Measurements from ENCODE around the gene GRIA4. TPM values are rescaled to one million over a fixed set of nuclear protein-coding genes. Genes with fewer than 3 reads are reported as not detected.

The GRIA4 gene
- total and polyA plus RNA-seq, 2 donors (not counting 1 experiment from before 2014, with no cell fraction given): 0.15 to 0.50 TPM

- H3K4me1 ChIP-seq (ENCODE audit: control insufficient read depth, extremely low read depth, insufficient read depth, low read length): no peaks in the 10 kb centered on the region
- H4K20me1 ChIP-seq (ENCODE audit: control insufficient read depth, extremely low read depth, insufficient read depth, low read length): no peaks in the 10 kb centered on the region
- peaks cover 3% of the 10 kb centered on the region for H3K36me3 ChIP-seq (ENCODE audit: control insufficient read depth, insufficient read depth, low read length)
- no peaks in the 10 kb centered on the region for H3K9me3 ChIP-seq (ENCODE audit: control insufficient read depth, insufficient read depth, low read depth, low read length)
- TF ChIP-seq CTCF (conservative IDR thresholded peaks at IDR 0.05 in 1 of 2, IDR thresholded peaks at IDR 0.05 in 1 of 2; ENCODE audit: low read depth in 1 of 2, low read length in 2 of 2): no peak
- no peak for TF ChIP-seq EZH2 (IDR thresholded peaks at IDR 0.05; ENCODE audit: low read length, missing control alignments)
- no peak overlapping the region for H3K9ac ChIP-seq (ENCODE audit: insufficient read depth, low read length)
- no peaks in the 10 kb centered on the region for H3K27me3 ChIP-seq (ENCODE audit: control insufficient read depth, insufficient read depth, low read length)
- H3K4me3 ChIP-seq (replicated peaks in 1 of 4; ENCODE audit: control extremely low read depth in 1 of 4, insufficient read depth in 1 of 4, low read depth in 3 of 4, low read length in 4 of 4): no peak overlapping the region
- no peak overlapping the region for H3K4me2 ChIP-seq (ENCODE audit: extremely low read depth, insufficient read depth, low read length)
- peaks cover 8% of the 10 kb centered on the region for H3K79me2 ChIP-seq (ENCODE audit: control insufficient read depth, insufficient read depth, low read length)
- peak in 1 of 2 donors; percentile 27 for DNase-seq (ENCODE audit: low read depth in 2 of 2)
- H2AFZ ChIP-seq (ENCODE audit: low read length): no peak overlapping the region
- H3K27ac ChIP-seq (ENCODE audit: insufficient read depth, low read length): no peak overlapping the region
Measured at GRCh38 chr11:106011481-106011880, 401.6 kb downstream of the GRIA4 start.

GRCh38 chr11:106012744-106013143 is 402.9 kb downstream of the GRIA4 start:
- Histone ChIP-seq H2AFZ (ENCODE audit: low read length) (no peak overlapping the region), H3K9me3 (ENCODE audit: control insufficient read depth, insufficient read depth, low read depth, low read length) (no peaks in the 10 kb centered on the region), H3K27me3 (ENCODE audit: control insufficient read depth, insufficient read depth, low read length) (no peaks in the 10 kb centered on the region), H3K4me2 (ENCODE audit: extremely low read depth, insufficient read depth, low read length) (no peak overlapping the region), H3K36me3 (ENCODE audit: control insufficient read depth, insufficient read depth, low read length) (peaks cover 3% of the 10 kb centered on the region), H3K27ac (ENCODE audit: insufficient read depth, low read length) (peak overlapping the region; percentile 43), H3K9ac (ENCODE audit: insufficient read depth, low read length) (no peak overlapping the region), H3K79me2 (ENCODE audit: control insufficient read depth, insufficient read depth, low read length) (peaks cover 11% of the 10 kb centered on the region), H4K20me1 (ENCODE audit: control insufficient read depth, extremely low read depth, insufficient read depth, low read length) (no peaks in the 10 kb centered on the region), H3K4me1 (ENCODE audit: control insufficient read depth, extremely low read depth, insufficient read depth, low read length) (no peaks in the 10 kb centered on the region), H3K4me3 (replicated peaks in 1 of 4; ENCODE audit: control extremely low read depth in 1 of 4, insufficient read depth in 1 of 4, low read depth in 3 of 4, low read length in 4 of 4) (no peak overlapping the region)
- TF ChIP-seq EZH2 (IDR thresholded peaks at IDR 0.05; ENCODE audit: low read length, missing control alignments): no peak
- no peak for TF ChIP-seq CTCF (conservative IDR thresholded peaks at IDR 0.05 in 1 of 2, IDR thresholded peaks at IDR 0.05 in 1 of 2; ENCODE audit: low read depth in 1 of 2, low read length in 2 of 2)
- DNase-seq (ENCODE audit: low read depth in 2 of 2): peak; percentile 89 to 91

- Histone ChIP-seq H3K27me3 (ENCODE audit: control insufficient read depth, insufficient read depth, low read length) (no peaks in the 10 kb centered on the region), H3K4me3 (replicated peaks in 1 of 4; ENCODE audit: control extremely low read depth in 1 of 4, insufficient read depth in 1 of 4, low read depth in 3 of 4, low read length in 4 of 4) (no peak overlapping the region), H2AFZ (ENCODE audit: low read length) (no peak overlapping the region), H3K9me3 (ENCODE audit: control insufficient read depth, insufficient read depth, low read depth, low read length) (no peaks in the 10 kb centered on the region), H3K27ac (ENCODE audit: insufficient read depth, low read length) (no peak overlapping the region), H4K20me1 (ENCODE audit: control insufficient read depth, extremely low read depth, insufficient read depth, low read length) (no peaks in the 10 kb centered on the region), H3K79me2 (ENCODE audit: control insufficient read depth, insufficient read depth, low read length) (peaks cover 16% of the 10 kb centered on the region), H3K9ac (ENCODE audit: insufficient read depth, low read length) (no peak overlapping the region), H3K36me3 (ENCODE audit: control insufficient read depth, insufficient read depth, low read length) (peaks cover 3% of the 10 kb centered on the region), H3K4me1 (ENCODE audit: control insufficient read depth, extremely low read depth, insufficient read depth, low read length) (no peaks in the 10 kb centered on the region), H3K4me2 (ENCODE audit: extremely low read depth, insufficient read depth, low read length) (no peak overlapping the region)
- no peak for DNase-seq (ENCODE audit: low read depth in 2 of 2)
- TF ChIP-seq EZH2 (IDR thresholded peaks at IDR 0.05; ENCODE audit: low read length, missing control alignments) (no peak), CTCF (conservative IDR thresholded peaks at IDR 0.05 in 1 of 2, IDR thresholded peaks at IDR 0.05 in 1 of 2; ENCODE audit: low read depth in 1 of 2, low read length in 2 of 2) (no peak)
Measured at GRCh38 chr11:106014035-106014434, 404.2 kb downstream of the GRIA4 start.

Data from fibroblast of lung (primary cell).